OCI-LY1 (cell line): ENCODE data around the gene CCDC59.

ENCODE experiments used
- H2AFZ ChIP-seq: fragments of 200-600 bp; sonication (generic), shearing (Covaris generic); 2 replicates; pipeline ENCODE4 v1.6.0; 2014; ENCODE audit warnings: antibody characterized with exemption, mild to moderate bottlenecking, low read length
- H3F3A ChIP-seq: fragments of 200-600 bp; sonication (generic), shearing (Covaris generic); 2 replicates; pipeline ENCODE4 v1.6.0; 2014; ENCODE audit warnings: mild to moderate bottlenecking, antibody characterized with exemption, low read length, moderate library complexity; ENCODE audit not compliant: insufficient read depth
- H3K27ac ChIP-seq: fragments of 200-600 bp; sonication (generic); 2 replicates; pipeline ENCODE4 v1.5.1; 2014; ENCODE audit warnings: low read length, mixed run types, mild to moderate bottlenecking, low read depth; ENCODE audit not compliant: poor library complexity, severe bottlenecking
- H3K27me3 ChIP-seq: fragments of 200-600 bp; sonication (generic); 2 replicates; pipeline ENCODE4 v1.6.0; 2014; ENCODE audit warnings: antibody characterized with exemption, mild to moderate bottlenecking, low read length, moderate library complexity; ENCODE audit not compliant: insufficient read depth
- H3K36me3 ChIP-seq: fragments of 200-600 bp; sonication (generic); 2 replicates; pipeline ENCODE4 v1.6.1; 2014; ENCODE audit warnings: mild to moderate bottlenecking, antibody characterized with exemption, low read length, moderate library complexity, mixed read lengths; ENCODE audit not compliant: insufficient read depth
- H3K4me1 ChIP-seq: fragments of 200-600 bp; sonication (generic); 2 replicates; pipeline ENCODE4 v1.5.1; 2014; ENCODE audit warnings: mild to moderate bottlenecking, low read length, moderate library complexity; ENCODE audit not compliant: insufficient read depth, severe bottlenecking
- H3K4me2 ChIP-seq: fragments of 200-600 bp; sonication (generic), shearing (Covaris generic); 2 replicates; pipeline ENCODE4 v1.6.1; 2014; ENCODE audit warnings: low read length
- H3K4me3 ChIP-seq: fragments of 200-600 bp; sonication (generic); 2 replicates; pipeline ENCODE4 v1.5.1; 2014; ENCODE audit warnings: low read length, low read depth, mild to moderate bottlenecking, mixed read lengths; ENCODE audit not compliant: poor library complexity, severe bottlenecking
- H3K79me2 ChIP-seq: fragments of 200-600 bp; shearing (Covaris generic); 2 replicates; pipeline ENCODE4 v1.6.1; 2016; ENCODE audit warnings: mixed run types, low read length, mixed read lengths; ENCODE audit not compliant: insufficient read depth
- H3K9ac ChIP-seq: fragments of 200-600 bp; sonication (generic), shearing (Covaris generic); 2 replicates; pipeline ENCODE4 v1.6.1; 2014; ENCODE audit warnings: mild to moderate bottlenecking, low read length, mixed read lengths
- H3K9me2 ChIP-seq: fragments of 200-600 bp; sonication (generic), shearing (Covaris generic); 2 replicates; pipeline ENCODE4 v1.6.1; 2014; ENCODE audit warnings: low read depth, mild to moderate bottlenecking, low read length, mixed read lengths
- H3K9me3 ChIP-seq: fragments of 200-600 bp; shearing (Covaris generic); 2 replicates; pipeline ENCODE4 v1.6.1; 2014; ENCODE audit warnings: low read length, mixed read lengths
- H4K20me1 ChIP-seq: fragments of 200-600 bp; sonication (generic), shearing (Covaris generic); 2 replicates; pipeline ENCODE4 v1.6.0; 2016; ENCODE audit warnings: mild to moderate bottlenecking, low read length; ENCODE audit not compliant: insufficient read depth
- EZH2 ChIP-seq: fragments of 200-600 bp; sonication (generic), shearing (Covaris generic); IDR thresholded peaks from 2 replicates; pipeline ENCODE4 v1.8.0; 2017; ENCODE audit warnings: borderline replicate concordance, mixed run types, mild to moderate bottlenecking, antibody characterized with exemption, low read length, moderate library complexity, mixed read lengths
- TF ChIP-seq, protein P1 (sequence below): fragments of 200-600 bp; sonication (generic), shearing (Covaris generic); IDR thresholded peaks from 2 replicates; pipeline ENCODE4 v1.5.1; 2017; ENCODE audit warnings: mild to moderate bottlenecking, antibody characterized with exemption, low read length, moderate library complexity, mixed read lengths

Gene CCDC59

GRCh38 chr12:82378997-82379396, 20.8 kb upstream of the CCDC59 start:
- no peaks in the 10 kb centered on the region for H3K27me3 ChIP-seq
- TF ChIP-seq EZH2: no peak
- TF ChIP-seq, protein P1, sequence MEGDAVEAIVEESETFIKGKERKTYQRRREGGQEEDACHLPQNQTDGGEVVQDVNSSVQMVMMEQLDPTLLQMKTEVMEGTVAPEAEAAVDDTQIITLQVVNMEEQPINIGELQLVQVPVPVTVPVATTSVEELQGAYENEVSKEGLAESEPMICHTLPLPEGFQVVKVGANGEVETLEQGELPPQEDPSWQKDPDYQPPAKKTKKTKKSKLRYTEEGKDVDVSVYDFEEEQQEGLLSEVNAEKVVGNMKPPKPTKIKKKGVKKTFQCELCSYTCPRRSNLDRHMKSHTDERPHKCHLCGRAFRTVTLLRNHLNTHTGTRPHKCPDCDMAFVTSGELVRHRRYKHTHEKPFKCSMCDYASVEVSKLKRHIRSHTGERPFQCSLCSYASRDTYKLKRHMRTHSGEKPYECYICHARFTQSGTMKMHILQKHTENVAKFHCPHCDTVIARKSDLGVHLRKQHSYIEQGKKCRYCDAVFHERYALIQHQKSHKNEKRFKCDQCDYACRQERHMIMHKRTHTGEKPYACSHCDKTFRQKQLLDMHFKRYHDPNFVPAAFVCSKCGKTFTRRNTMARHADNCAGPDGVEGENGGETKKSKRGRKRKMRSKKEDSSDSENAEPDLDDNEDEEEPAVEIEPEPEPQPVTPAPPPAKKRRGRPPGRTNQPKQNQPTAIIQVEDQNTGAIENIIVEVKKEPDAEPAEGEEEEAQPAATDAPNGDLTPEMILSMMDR: no peak
- H3K79me2 ChIP-seq: no peaks in the 10 kb centered on the region
- no peaks in the 10 kb centered on the region for H3K4me1 ChIP-seq
- 0 out of 2 replicates have a peak, but pooled peaks cover 4% of the 10 kb centered on the region for H3K9me3 ChIP-seq
- no peak overlapping the region for H2AFZ ChIP-seq
- no peak overlapping the region for H3K4me3 ChIP-seq
- H3K4me2 ChIP-seq: no peak overlapping the region
- H3K36me3 ChIP-seq: no peaks in the 10 kb centered on the region
- no peak overlapping the region for H3K27ac ChIP-seq
- no peak overlapping the region for H3K9ac ChIP-seq
- no peaks in the 10 kb centered on the region for H3K9me2 ChIP-seq
- H3F3A ChIP-seq: no peaks in the 10 kb centered on the region
- H4K20me1 ChIP-seq: no peaks in the 10 kb centered on the region

DNA sequence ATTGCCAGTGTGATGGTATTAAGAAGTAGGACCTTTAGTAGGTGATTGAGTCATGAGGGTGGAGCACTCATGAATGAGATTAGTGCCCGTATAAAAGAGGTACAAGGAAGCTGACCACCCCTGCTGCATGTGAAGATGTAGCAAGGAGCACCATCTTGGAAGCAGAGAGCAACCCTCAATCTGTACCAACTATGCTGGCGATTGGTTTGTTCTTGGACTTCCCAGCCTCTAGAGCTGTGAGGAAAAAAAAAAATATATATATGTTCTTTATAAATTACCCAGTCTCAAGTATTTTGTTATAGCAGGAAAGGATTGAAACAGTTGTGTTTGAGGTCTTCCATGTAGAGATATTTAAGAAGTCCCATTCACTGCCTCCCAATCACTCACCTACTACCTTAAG, 17.0 kb upstream of the CCDC59 start:
- no peak for TF ChIP-seq EZH2
- TF ChIP-seq, protein P1: no peak
- no peak overlapping the region for H3K4me3 ChIP-seq

DNA sequence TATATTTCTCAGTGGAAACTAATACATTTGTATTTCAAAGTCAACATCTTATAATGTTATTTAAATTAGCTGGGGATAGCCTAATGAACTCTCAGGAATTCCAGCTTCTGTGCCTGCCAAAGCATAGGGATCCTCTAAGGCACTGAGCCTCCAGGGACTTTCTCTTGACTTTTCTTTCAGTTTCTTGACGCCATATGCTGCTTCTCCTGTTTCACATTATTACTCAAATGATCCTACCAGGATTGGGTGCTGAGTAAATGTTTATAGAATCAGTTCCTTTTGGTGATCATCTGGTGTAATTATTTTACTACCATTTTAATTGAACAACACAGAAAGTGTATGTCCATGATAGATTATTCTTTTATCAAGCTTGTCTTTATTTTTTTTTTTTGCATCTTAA, 8.0 kb upstream of the CCDC59 start:
- Histone ChIP-seq H3K27me3 (no peaks in the 10 kb centered on the region), H3K27ac (no peak overlapping the region), H3K4me2 (no peak overlapping the region), H2AFZ (no peak overlapping the region), H3K9me2 (no peaks in the 10 kb centered on the region), H3K79me2 (no peaks in the 10 kb centered on the region), H3K4me1 (no peaks in the 10 kb centered on the region), H3K9ac (no peak overlapping the region), H3K36me3 (no peaks in the 10 kb centered on the region), H4K20me1 (no peaks in the 10 kb centered on the region), H3K4me3 (no peak overlapping the region), H3F3A (no peaks in the 10 kb centered on the region), H3K9me3 (no peaks in the 10 kb centered on the region)
- no peak for TF ChIP-seq EZH2
- TF ChIP-seq, protein P1: no peak

More for the DNA sequence above, 17.0 kb upstream of the CCDC59 start:
- Histone ChIP-seq H3K27ac (no peak overlapping the region), H3K36me3 (no peaks in the 10 kb centered on the region), H3F3A (no peaks in the 10 kb centered on the region), H3K9ac (no peak overlapping the region), H3K27me3 (no peaks in the 10 kb centered on the region), H3K4me1 (no peaks in the 10 kb centered on the region), H3K9me3 (0 out of 2 replicates have a peak, but pooled peaks cover 4% of the 10 kb centered on the region), H2AFZ (no peak overlapping the region), H3K4me2 (no peak overlapping the region), H3K9me2 (no peaks in the 10 kb centered on the region), H4K20me1 (no peaks in the 10 kb centered on the region), H3K79me2 (no peaks in the 10 kb centered on the region)
